C4-2B (cell line): ENCODE measurements around the gene SRRD.

ENCODE experiments used
- ZFX ChIP-seq: fragments of 450-650 bp; IDR thresholded peaks from 2 replicates; pipeline ENCODE4 v1.6.1; 2017
- TF ChIP-seq, protein P1 (sequence below): fragments of 450-650 bp; conservative IDR thresholded peaks from 2 replicates; pipeline ENCODE4 v1.5.1; 2017; ENCODE audit warnings: mild to moderate bottlenecking

- TF ChIP-seq, protein P1, sequence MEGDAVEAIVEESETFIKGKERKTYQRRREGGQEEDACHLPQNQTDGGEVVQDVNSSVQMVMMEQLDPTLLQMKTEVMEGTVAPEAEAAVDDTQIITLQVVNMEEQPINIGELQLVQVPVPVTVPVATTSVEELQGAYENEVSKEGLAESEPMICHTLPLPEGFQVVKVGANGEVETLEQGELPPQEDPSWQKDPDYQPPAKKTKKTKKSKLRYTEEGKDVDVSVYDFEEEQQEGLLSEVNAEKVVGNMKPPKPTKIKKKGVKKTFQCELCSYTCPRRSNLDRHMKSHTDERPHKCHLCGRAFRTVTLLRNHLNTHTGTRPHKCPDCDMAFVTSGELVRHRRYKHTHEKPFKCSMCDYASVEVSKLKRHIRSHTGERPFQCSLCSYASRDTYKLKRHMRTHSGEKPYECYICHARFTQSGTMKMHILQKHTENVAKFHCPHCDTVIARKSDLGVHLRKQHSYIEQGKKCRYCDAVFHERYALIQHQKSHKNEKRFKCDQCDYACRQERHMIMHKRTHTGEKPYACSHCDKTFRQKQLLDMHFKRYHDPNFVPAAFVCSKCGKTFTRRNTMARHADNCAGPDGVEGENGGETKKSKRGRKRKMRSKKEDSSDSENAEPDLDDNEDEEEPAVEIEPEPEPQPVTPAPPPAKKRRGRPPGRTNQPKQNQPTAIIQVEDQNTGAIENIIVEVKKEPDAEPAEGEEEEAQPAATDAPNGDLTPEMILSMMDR = no peak
- TF ChIP-seq ZFX = no peak
Measured at GRCh38 chr22:26499188-26499703, 15.6 kb downstream of the SRRD start.
